ENCODE results near the gene GABARAP. TPM values are rescaled to one million over a fixed set of nuclear protein-coding genes. Genes with fewer than 3 reads are reported as not detected.

Gene GABARAP
- total RNA-seq, 1 donor from 2014 or later, result 92.6 TPM

DNA sequence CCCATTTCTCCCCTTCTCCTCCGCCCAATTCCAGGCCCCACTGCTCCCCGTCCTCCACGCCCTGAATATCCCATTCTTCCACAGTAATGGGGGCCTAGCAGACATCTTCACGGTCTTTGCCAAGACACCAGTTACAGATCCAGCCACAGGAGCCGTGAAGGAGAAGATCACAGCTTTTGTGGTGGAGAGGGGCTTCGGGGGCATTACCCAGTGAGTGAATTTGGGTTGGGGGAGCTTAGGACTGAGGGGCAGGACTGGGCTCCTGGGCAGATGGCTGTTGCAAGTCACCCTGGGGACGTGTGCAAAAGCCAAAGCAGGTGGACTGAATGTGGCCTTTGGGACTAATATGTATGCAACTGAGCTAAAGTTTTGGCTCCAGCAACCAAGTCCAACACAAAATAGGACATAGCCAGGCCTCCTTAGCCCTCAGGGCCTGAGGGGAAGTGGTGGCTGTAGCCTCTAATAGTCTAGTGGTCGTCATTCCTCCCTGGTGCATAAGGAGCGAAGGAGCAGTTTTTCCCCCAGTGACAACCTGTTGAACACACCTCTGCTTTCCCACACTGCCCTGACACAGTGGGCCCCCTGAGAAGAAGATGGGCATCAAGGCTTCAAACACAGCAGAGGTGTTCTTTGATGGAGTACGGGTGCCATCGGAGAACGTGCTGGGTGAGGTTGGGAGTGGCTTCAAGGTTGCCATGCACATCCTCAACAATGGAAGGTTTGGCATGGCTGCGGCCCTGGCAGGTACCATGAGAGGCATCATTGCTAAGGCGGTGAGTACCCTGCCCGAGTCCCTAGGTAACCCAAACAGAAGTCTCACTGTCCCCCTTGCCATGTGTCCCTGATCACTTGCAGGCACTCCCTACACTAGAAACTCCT lies 19.9 kb downstream of the GABARAP start:
- no peak for DNase-seq (ENCODE audit: low read depth in 2 of 2)

DNA sequence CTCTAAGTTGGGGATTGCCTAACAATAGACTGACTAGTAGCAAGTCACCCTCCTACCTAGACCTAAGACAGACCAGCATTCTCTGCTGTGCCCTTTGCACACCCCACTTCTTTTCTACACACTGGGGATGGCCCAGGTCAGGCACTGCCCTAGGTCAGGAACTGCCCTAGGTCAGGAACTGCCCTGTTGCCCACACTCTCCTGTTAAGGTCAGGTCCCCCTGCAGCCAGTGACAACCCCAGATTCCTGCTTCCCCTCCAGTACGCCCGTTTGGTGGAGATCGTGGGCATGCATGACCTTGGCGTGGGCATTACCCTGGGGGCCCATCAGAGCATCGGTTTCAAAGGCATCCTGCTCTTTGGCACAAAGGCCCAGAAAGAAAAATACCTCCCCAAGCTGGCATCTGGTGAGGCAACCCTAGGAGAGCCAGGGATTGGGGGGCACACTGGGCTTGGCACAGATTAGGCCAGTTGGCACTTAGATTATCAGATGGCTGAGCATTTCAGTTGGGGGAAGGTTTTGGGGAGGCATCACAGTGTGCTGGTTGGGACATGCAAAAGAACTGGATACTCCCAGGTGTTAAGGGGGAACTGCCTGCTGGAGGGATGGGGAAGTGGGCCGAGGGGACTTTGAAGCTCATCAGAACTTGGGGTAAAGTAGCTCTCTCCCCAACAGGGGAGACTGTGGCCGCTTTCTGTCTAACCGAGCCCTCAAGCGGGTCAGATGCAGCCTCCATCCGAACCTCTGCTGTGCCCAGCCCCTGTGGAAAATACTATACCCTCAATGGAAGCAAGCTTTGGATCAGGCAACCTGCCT lies 20.8 kb downstream of the GABARAP start:
- no peak for DNase-seq (ENCODE audit: low read depth in 2 of 2)

DNA sequence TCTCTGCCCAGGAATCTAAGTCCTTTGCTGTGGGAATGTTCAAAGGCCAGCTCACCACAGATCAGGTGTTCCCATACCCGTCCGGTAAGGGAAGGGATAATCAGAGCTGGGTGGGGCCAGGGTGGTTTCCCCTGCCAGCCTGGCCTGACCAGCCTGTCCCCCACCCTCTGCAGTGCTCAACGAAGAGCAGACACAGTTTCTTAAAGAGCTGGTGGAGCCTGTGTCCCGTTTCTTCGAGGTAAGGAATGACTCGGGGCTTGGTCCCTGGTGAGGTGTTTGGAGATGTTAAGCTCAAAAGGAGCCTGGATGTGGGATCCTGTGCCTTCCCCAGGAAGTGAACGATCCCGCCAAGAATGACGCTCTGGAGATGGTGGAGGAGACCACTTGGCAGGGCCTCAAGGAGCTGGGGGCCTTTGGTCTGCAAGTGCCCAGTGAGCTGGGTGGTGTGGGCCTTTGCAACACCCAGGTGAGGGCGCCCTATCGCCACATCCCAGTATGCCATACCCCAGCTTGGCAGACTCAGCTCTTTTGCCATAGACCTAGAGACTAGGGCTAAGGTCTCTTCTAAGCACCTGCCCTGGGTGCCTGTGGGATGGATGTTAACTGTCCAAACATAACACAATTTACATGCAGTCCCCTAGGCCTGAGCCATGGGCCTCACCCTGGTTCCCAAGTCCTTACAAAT lies 21.5 kb downstream of the GABARAP start:
- DNase-seq (ENCODE audit: low read depth in 2 of 2), result peak; percentile 68 to 88

DNA sequence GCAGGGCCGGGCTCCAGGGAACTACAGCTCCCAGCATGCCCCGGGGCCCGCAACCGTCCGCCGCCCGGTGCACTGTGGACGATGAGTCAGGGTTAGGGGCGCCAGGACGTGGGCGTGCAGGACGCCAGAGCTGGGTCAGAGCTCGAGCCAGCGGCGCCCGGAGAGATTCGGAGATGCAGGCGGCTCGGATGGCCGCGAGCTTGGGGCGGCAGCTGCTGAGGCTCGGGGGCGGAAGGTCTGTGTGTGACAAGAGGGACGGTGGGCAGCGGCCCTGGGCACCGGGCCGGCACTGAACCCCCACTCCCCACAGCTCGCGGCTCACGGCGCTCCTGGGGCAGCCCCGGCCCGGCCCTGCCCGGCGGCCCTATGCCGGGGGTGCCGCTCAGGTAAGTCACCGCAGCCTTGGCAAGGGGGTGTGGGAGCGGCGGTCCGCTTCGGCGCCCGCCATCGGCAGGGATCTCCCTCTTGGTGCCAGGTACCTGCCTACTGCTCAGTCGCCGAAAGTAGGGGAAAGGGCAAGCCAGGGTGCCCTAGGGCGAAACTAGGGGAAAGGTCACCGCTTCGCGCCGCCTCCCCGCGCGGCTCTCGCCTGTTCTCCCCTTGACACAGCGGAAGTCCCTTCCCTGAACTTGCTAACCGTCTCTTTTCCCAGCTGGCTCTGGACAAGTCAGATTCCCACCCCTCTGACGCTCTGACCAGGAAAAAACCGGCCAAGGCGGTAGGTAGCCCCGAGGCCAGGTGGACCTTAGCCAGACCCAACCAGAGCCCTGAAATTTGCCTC lies 22.2 kb downstream of the GABARAP start, which contains the start of the genes ACADVL and DLG4:
ACADVL (plus strand) TSS at position 127 of the 781 bp plus-strand sequence; CDS start at position 174, 47 bp downstream.
DLG4 (minus strand) TSS at position 25 of the 781 bp plus-strand sequence.
- peak; percentile 56 to 84 for DNase-seq (ENCODE audit: low read depth in 2 of 2)

DNA sequence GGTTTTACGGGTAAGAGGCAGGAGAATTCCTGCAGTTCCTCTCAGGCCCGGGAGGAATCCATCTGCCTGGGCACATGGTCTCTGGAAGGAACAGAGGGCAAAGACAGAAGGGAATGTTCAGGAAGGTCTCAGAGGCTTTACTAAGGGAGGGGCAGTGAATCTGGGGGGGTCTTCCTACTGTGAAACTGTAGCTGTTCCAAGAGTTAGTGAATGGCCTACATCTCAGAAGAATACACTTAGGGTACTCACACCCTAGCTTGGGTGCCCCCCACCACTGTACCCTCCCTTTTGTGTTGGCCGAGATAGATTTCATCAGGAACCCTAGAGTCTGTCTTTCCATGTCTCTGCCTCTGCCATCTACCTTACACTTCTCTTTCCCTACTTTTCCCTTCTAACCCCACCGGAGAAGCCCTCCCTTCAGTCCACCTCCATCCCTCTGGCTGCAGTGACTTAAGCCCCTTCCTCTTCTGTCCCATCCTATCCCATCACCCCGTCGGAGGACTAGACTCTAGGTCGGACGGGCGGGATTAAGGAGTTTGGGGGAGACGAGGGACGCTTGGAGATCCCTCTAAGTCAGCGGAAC lies 22.9 kb downstream of the GABARAP start:
- no peak for DNase-seq (ENCODE audit: low read depth in 2 of 2)

DNA sequence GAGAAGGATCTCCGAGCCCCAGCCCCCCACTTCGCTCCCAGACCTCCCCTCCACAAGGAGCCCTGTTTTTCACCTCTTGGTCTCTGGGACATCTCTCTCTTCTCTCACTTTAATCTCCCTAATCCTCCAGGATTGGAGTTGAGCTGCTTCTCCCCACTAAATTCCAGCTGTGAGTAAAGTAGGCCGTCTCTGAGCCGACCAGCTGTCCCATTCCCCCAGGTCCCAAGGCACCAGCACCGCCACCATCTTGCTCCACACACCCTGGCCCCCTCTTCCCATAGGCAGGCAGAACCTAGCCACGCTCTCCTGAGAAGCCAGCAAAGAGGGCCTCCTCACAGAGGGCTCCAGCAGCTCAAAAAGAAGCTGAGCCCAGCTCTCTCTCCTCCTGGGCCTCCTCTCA lies 23.5 kb downstream of the GABARAP start:
- DNase-seq (ENCODE audit: low read depth in 2 of 2), result no peak

DNA sequence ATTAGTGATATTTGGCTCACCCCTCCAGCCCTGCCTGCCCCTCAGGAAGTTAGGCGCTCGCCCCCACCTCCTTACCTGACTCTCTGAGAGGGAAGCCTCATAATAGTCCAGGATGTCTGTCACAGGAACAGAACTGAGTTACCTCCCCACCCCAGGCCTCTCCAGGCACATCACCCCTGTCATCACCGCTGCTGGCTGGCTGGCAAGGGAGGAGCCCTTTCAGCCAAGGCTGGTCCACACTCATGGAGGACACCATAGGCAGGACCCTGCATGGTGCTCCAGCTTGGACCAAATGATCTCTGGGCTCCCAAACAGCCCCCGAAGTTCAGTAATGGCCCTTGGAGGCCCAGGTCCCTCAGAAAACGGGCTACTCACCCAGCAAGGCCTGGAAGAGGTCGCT lies 24.1 kb downstream of the GABARAP start:
- DNase-seq (ENCODE audit: low read depth in 2 of 2), result no peak

DNA sequence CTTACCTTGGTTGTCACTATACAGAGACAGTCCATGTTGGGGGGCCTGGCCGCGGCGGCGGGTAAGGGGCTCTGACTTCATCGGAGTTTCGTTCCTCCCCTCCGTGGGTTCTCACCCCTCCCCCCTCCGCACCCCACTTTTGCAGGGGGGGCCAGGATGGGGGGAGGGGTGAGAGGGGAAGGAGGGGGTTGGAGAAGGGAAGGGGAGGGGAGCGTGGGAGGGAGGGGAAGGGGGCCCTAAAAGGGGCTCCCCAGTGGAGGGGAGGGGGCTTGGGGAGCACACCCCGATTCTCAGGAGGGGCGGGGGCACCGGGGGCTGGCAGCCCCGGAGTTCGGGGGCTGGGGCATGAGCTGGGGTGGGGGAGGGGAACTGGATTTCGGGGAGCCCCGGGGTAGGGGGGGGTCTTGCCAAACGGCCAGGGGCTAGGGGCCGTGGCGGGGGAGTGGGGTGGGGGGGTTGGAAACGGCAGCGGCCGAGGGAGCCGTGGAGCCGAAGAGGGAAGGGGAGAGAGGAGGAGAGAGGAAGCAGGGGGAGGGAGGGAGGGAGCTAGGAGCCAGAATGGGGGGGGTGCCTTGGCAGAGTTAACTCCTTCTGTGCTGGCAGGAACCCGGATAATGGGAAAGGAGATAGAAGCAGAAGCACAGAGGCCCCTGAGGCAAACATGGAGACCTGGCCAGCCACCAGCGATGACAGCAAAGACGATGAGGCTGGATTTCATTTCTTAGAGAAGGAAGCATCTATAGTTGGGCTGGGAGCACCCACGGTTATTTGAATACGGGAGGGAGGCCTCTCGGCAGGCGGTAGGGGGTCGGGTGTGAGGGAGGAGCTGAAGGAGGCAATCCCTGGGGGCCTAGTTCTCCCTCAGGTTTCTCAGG lies 24.9 kb downstream of the GABARAP start:
- DNase-seq (ENCODE audit: low read depth in 2 of 2), result peak in 1 of 2 donors; percentile 79

DNA sequence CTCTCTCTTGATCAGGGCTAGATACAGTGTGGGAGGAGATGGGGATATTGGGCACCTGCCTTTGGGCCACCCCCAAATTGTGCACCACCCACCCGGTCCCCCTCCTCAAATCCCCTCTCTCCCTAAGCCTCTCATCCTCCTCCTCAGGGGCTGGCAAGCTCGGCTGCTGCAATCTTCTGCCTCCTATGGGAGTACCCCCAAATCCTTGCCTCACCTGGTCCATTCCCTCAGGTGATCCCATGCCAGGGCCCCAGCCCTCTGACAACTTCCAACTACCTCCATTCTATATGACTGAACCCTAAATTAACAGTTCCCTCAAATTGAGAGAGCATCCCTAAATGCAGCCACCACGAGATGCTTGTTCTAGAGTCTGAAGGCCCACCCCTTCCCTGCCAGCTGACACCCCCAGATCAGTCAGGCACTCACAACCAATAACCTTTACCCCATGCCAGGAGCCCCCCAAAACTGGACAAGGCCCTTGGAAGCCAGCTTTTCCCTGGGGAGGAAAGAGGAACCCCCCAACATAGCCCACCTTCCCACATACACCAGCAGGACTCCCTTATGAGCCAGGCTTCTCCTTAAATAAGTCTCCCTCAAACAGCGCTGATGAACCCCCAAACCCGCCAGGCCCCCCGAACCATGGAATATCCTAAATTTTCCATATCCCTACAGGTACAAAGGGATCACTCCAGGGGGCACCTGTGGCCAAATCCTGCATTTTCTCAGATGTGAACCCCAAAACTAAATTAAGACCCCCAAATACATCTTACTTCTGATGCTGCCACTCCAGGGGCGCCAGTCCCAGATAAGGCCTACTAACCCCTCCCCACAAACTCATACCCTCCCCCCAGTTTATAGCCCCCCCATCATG lies 25.8 kb downstream of the GABARAP start:
- no peak for DNase-seq (ENCODE audit: low read depth in 2 of 2)

DNA sequence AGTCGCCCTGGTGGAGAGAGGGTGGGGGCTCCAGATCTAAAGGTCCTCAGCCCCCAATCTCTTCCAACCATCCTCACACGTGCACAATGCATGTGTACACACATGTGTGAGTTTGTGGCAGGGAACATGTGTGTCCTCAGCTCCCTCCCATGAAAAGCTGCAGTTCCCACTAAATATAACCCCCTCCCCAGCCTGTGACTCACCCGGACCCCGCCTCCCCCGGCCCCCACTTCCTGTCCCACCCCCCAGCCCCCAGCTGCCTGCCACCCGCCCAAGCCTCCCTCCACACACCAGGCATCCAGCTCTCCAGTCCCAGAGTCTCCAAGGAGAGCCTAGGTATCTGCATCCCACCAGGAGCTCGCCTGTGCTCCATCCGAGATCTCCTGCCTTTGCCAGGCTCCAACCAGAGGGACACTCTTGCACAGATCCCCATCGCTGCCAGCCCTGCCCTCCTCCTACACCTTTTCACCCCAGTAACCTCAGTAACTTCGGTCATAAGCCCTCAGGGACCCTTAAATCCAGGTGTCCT lies 26.5 kb downstream of the GABARAP start:
- DNase-seq (ENCODE audit: low read depth in 2 of 2), result peak in 1 of 2 donors; percentile 47

DNA sequence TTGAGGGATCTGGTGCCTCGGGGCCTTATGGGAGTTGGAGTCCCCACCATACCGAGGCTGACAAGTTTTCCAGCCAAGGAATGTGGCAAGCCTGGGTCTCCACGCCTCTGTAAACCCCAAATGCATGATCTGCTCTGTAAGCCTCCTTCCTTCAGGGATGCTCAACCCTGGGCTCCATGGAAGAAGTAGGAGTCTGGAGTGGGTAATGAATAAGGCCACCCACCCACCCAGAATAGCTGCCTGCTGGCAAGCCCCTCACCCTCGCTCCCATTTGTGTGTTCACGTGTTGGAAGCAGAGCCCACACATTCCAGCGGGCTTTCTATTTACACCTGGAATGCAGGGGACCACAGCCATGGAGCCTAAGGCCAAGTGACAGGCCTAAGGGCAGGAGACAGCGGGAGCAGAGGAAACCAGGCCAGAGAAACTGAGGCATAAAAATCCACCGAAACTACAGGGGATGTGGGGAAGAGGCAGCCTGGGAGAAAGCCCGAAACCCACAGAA lies 27.1 kb downstream of the GABARAP start:
- DNase-seq (ENCODE audit: low read depth in 2 of 2), result no peak

DNA sequence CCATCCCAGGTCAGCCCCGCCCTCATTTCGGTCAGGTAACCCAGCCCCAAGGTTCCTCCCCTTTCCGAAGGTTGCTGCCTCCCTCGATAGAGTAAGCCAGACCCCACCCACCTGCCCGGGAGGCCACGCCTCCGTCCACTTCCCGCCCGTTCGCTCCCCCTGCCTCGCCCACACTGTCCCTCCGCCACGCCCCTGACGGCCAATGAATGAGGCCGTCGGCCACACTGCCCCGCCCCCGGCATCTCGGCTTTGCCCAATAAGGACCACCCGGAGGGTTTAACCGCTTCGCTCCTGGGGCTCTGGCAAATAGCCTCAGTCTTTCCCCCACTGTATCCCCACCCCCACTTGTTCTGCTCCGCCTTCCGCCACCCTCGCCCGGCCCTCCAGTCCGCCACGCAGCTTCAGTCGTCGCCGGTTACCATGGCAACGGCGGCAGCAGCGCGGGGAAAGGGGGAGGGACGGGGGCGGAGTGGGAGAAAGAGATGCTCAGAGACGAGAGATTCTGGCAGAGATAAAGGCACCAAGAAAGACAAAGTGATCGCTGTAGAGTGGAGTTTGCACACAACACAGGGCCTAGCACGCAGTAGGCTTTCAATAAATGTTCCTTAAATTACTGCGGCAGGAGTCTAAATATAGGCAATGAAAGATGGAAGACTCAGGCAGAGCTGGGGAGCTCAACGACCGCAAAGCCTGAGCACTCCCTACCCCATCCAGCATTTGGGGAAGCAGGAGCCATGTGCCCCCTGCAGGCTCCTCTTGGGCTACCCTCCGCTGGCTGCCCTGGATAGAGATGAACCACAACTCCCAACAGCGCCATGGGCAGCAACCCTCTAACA lies 27.7 kb downstream of the GABARAP start:
- DNase-seq (ENCODE audit: low read depth in 2 of 2), result peak; percentile 92 to 98

DNA sequence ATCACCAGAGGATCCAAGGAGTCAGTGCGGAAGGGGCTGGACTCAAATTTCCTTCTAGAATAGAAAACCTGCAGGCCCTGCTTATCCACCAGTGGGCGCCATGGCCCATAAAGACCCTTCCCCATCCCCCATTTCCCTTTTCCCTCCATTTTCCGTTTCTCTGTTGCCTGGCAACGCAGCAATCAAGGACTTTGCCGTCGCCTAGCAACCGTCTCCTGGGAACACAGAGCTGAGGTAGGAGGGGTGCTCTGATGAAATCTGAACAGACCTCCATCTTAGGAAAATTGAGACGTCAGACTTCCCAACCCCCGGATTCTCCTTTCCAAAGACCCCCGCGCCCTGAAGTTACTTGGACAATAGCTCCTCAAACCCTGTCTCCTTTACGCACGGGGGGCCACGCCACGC lies 28.4 kb downstream of the GABARAP start:
- DNase-seq (ENCODE audit: low read depth in 2 of 2), result peak; percentile 77 to 91

DNA sequence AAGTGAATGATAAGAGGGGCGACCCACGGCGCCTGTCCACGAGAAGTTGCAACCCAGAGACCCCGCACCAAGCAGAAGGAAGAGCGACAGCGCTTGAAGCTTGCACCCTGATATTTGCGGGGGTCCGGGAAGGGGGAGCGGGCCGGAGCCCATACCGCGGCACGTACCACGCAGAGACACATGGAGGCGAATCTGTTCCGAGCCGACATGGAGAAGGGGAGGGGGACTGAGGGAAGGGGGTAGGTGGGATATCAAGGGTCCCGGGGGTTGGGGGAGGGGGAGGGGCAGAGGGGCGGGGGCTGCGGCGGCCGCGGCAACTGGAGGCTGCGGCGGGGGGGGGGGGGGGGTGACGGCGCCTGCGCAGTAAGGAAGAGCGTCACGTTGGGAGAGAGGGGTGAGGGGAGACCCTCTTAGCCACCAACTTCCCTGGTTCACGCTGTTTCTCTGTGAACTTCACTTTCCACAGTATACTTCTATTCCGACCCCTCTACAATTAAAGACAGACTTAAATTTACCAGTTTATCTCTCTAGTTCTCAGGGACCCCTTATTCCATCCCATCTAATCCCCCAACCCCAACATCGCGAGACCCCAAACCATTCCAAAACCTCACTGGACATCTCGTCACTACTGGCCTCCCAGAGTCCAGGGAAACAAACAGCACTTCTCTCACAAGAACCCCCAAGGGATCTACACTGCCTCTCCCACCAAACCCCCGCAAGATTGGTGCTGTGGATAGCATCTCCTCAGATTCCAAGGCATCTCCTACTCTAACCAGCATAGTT lies 30.6 kb downstream of the GABARAP start:
- DNase-seq (ENCODE audit: low read depth in 2 of 2), result no peak

DNA sequence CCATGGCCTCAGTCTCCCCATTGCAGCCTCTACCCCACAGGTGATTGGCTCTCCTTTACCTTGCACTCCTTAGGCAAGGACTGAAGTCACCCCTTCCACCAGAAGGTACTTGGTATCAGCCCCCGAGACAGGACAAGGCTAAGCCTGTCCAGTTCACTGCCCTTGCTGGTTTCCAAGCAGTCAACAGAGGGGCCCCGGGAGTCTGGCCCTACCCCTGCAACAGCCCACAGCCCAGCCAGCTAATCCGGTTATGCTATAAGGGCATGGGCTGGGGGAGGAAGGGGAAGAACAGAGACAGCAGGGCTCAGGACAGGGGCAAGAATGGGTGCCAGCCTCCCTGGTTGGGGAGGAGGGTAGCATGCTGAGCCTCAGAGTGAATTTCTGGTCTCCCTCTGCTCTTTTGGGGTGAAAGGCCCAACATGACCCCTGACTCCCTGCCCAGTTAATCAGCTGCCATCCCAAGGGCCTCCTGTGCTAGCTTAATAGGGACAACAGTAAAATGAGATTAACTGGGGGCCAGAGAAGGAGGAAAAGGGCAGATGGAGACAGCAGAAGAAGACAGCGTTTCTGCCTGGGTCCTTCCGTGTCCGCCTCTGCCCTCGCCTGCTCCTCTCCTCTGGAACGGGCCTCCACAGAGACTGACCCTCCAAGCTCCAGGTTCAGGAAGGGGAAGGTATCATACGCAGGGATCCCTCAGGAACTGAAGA lies 33.3 kb downstream of the GABARAP start:
- no peak for DNase-seq (ENCODE audit: low read depth in 2 of 2)

Measured in dermis microvascular lymphatic vessel endothelial cell (primary cell).